Pulmonary artery endothelial cell (primary cell): ENCODE measurements around the gene TWIST2. TPM values are rescaled to one million over a fixed set of nuclear protein-coding genes. Genes with fewer than 3 reads are reported as not detected.

Experiments used
- DNase-seq: peaks from one replicate; pipeline ENCODE4 v3.0.0-alpha.2; 2011; ENCODE audit warnings: low read depth, low spot score
- total RNA-seq: library from RNA; depleted of rRNA; stranded (reverse); fragments of >200 nt; gene quantifications from 2 replicates; pipeline ENCODE4 v1.2.3, GENCODE V29; 2014

The TWIST2 gene
- total RNA-seq, 1 donor from 2014 or later, result 5.4 TPM

DNA sequence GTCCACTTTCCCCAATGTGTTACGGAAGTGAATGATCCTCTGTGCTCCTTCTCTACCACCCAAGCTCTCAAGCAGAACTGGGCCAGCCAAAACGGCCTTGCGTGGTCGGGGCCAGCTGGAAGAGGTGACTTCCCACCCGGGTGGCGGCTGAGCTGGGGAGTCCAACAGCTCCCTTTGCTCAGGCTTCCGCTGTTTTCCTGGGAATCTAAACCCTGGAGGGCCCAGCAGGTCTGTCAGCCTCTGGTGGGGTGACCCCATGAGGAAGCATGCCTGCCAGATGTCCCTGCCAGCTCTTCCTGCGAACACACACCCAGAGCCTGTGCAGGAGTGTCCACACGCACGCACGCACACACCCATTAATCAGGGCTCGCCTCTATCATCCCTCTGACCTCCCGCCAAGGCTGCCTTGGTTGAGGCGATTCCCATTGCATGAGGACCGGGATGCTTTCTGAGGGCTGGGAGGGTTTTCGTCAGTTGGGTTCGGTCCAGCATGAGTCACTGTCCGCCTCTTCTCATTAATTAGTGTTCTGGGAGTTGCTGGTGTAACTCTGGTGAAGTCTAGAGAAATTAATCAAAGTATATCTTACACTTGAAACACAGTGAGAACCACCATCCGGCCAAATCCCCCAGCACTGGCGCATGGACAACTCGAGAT is 90.6 kb downstream of the TWIST2 start:
- DNase-seq, result no peak

DNA sequence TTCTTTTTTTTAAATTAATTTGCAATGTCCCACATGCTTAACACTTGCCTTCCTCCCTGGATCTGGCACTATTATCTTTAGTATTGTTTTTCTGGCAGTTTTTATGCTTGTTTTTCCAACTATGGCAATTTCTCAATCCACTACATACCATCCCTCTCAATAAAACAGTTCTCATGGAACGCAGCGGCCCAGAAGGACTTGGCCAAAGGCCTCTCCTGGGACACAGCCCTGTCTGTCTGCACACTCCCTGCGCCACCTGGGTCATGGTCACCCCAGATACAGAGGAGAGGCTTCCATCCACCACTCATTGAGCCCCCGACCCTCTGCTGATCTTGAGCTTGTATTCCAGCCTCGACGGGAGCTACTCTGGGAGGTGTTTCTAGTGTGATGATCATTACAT is 91.2 kb downstream of the TWIST2 start:
- no peak for DNase-seq

DNA sequence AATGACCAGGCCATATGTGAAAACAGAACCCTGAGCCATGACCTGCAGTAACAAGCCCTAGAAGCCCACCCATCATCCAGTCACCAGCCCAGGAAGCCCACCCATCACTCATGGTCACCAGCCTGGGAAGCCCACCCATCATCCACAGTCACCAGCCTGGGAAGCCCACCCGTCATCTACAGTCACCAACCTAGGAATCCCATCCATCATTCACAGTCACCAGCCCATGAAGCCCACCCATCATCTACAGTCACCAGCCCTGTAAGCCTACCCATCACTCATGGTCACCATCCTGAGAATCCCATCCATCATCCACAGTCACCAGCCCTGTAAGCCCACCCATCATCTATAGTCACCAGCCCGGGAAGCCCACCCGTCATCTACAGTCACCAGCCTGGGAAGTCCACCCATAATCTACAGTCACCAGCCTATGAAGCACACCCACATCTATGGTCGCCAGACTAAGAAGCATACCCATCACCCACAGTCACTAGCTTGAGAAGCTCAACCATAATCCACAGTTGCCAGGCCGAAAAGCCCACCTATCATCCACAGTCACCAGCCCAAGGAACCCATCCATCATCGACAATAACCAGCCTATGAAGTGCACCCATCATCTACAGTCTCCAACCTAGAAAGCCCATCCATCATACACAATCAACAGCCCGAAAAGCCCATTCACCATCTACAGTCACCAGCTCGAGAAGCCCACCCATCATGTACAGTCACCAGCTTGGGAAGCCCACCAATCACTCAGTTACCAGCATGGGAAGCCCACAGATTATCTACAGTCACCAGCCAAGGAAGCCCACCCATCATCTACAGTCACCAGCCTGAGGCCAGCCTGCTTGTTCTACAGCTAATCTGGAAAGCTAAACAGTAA is 91.9 kb downstream of the TWIST2 start:
- no peak for DNase-seq

DNA sequence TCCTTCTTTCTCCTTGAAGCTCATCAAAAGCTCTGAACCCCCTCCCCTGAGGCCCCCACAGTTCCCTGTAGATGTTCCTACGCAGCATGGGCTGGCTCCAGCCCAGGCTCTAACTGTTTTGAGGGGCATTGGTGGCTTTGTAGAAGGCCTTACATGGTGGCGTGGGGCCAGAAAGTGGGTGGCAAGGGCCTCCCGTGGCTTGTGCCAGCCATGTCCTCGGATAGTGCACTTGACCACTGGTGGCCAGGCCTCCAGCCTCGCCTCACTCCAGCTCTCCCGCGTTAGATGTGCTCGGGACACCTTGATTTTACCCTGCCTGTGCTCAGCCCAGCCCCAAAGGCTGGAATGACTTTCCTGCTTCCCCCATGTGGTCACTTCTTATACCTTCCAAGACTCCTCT is 92.9 kb downstream of the TWIST2 start:
- no peak for DNase-seq

DNA sequence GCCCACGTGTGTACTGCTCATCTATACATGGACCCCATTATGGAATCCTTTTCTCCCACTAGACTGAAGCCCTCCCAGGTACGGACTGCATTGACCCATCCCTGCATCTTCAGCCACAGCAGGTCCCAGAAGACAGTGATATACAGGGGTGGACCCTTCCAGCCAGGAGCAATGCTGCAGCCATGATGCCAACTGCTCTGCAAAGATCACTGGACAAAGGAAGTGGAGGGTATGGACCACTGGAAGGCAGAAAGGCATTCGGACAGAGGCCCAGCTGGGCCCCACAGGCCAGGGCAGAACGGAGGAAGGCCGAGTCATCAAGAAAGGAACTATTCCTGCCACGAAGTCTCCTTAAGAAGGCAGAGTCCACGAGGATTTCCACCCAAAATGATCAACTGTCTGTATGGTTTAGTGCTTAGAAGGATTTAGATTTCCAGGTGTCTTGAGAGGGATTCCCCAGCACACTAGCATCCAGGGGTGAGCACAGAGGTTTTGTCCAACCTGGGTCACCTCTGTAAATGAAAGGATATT is 93.4 kb downstream of the TWIST2 start:
- DNase-seq, result no peak

DNA sequence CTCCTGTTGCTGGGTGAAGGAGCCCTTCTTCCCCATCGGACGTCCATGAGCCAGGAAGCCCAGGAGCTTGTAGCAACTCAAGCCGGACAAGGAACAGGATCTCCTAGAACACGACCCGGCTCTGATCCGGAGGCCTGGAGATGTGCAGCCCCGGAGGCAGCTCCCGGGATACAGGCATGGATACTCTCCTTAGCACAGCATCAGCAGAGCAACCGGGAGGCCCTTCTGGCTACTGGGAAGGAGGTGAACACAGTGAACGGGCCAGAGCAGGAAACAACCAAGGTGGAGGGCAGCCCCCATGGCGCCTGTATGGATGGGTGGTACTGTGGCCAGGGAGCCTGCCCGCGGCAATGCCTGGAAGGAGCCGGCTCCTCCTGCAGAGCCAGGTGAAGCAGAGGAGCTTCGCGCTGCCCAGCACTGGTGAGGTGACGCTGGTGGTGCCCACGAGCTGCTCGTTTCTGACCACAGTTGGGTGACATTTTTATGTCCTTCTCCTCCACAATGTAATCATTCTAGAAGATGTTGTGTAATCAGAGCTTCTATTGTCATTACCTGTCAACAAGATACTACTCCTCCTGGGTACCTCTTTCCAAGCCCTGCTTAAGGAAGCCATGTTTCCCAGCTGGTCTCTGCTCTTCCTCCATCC is 94.3 kb downstream of the TWIST2 start:
- no peak for DNase-seq

GRCh38 chr2:238942726-238943300 is 94.9 kb downstream of the TWIST2 start:
- DNase-seq, result no peak

- DNase-seq, result no peak
These were observed 95.6 kb downstream of the TWIST2 start for GRCh38 chr2:238943338-238944067.

- no peak for DNase-seq
These were observed 97.7 kb downstream of the TWIST2 start for GRCh38 chr2:238945433-238946150.

GRCh38 chr2:238946318-238947242 is 98.7 kb downstream of the TWIST2 start:
- no peak for DNase-seq

- DNase-seq, result no peak
These were observed 99.4 kb downstream of the TWIST2 start for GRCh38 chr2:238947243-238947760.

GRCh38 chr2:238947920-238948710 is 100.2 kb downstream of the TWIST2 start:
- DNase-seq, result no peak

DNA sequence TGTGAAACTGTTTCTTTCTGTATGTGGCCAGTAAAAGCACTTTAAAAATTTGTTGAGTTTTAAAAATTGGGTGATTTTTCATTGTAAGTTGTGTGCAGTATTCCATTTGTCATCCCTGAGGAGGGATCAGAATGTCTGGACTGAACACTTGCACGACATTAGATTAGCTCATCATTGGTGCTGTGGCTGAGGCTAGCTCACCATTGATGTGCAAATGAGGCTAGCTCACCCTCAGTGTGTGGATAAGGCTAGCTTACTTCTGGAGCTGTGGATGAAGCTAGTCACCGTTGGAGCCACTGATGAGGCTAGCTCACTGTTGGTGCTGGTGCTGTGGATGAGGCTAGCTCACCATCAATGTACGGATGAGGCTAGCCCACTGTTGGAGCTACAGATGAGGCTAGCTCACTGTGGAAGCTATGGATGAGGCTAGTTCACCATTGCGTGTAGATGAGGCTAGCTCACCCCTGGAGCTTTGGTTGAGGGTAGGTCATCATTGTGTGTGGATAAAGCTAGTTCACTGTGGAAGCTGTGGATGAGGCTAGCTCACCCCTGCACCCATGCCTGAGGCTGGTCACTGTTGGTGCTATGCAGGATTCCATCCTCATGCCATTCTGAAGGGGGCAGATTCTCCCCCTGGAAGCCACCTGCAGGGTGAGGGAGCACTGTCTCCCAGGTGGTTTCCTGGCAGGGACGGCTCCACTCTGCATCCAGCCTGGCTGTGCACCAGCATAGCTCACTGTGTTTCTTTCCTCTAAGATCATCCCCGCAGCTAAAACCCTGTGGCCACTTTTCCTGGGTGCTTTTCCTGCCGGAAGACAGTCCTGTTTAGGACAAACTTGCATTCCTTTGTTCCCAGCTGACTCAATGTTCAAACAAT is 101.1 kb downstream of the TWIST2 start:
- DNase-seq, result no peak

- DNase-seq, result no peak
These were observed 101.9 kb downstream of the TWIST2 start for GRCh38 chr2:238949710-238950345.

- no peak for DNase-seq
These were observed 102.7 kb downstream of the TWIST2 start for GRCh38 chr2:238950551-238950950.

- DNase-seq, result no peak
These were observed 104.5 kb downstream of the TWIST2 start for GRCh38 chr2:238952261-238952919.
